ENCODE results near the gene TDRD6.

- TF ChIP-seq CTCF (IDR thresholded peaks at IDR 0.05 in 2 of 3, conservative IDR thresholded peaks at IDR 0.05 in 1 of 3; ENCODE audit: borderline replicate concordance in 1 of 3, insufficient read depth in 1 of 3, low read depth in 2 of 3, low read length in 2 of 3) (no peak), POLR2A (IDR thresholded peaks at IDR 0.05; ENCODE audit: borderline replicate concordance, extremely low read depth, insufficient read depth, insufficient read length) (no peak), EZH2phosphoT487 (IDR thresholded peaks at IDR 0.05; ENCODE audit: borderline replicate concordance) (no peak)
Measured at GRCh38 chr6:46741482-46741881, 53.8 kb downstream of the TDRD6 start.
